Muscle of leg (tissue), 11 donors: ENCODE data around the gene PPP5C. TPM values are rescaled to one million over a fixed set of nuclear protein-coding genes. Genes with fewer than 3 reads are reported as not detected.
"Not testable (repeated sequence)": the region's sequence is repeated elsewhere in the genome, so short reads cannot be mapped to it uniquely, and the experiment has no call there.

Experiments used
- DNase-seq: peaks from one replicate; pipeline ENCODE4 v3.0.0; 2013
- H3K27ac ChIP-seq: one replicate; pipeline ENCODE4 v1.5.1; 2013; ENCODE audit warnings: mild to moderate bottlenecking, low read length, control low read depth
- H3K27me3 ChIP-seq: one replicate; pipeline ENCODE4 v1.6.1; 2013; ENCODE audit warnings: low read length; ENCODE audit not compliant: control insufficient read depth, insufficient read depth
- H3K36me3 ChIP-seq: one replicate; pipeline ENCODE4 v1.6.1; 2013; ENCODE audit warnings: low read length; ENCODE audit not compliant: control insufficient read depth, insufficient read depth
- H3K4me1 ChIP-seq: one replicate; pipeline ENCODE4 v1.6.1; 2013; ENCODE audit warnings: low read length; ENCODE audit not compliant: control insufficient read depth, insufficient read depth
- H3K4me3 ChIP-seq: one replicate; pipeline ENCODE4 v1.5.1; 2013; ENCODE audit warnings: low read length, control low read depth
- H3K9me3 ChIP-seq: replicated peaks from 2 replicates; pipeline ENCODE4 v1.6.1; 2013; ENCODE audit warnings: low read depth, low read length; ENCODE audit not compliant: control insufficient read depth
- WGBS: methylation state at CpG from one replicate; pipeline ENCODE4 v1.1.5; 2013; ENCODE audit warnings: missing lambda C conversion rate; ENCODE audit not compliant: insufficient coverage; 5-methylcytosine and 5-hydroxymethylcytosine counted together
- polyA plus RNA-seq, 8 donors: library from polyadenylated mRNA; unstranded; fragments of 120-200 nt; gene quantifications; one replicate each; pipeline versions ENCODE4 v1.2.1 to v1.2.3, GENCODE V29; 2013; ENCODE audit warnings: inconsistent platforms in 1 of 8, low replicate concordance in 1 of 8; ENCODE audit not compliant: insufficient read length in 8 of 8, insufficient read depth in 1 of 8
- total RNA-seq: library from RNA; stranded (reverse); fragments of 120-200 nt; gene quantifications from one replicate; pipeline ENCODE4 v1.2.4, GENCODE V29; 2013

PPP5C gene
- total and polyA plus RNA-seq, 9 donors: 42.6 to 71.7 (median 60.9) TPM

GRCh38 chr19:46392252-46392801 is 45.4 kb downstream of the PPP5C start:
- H3K36me3 ChIP-seq: peaks cover 49% of the 10 kb centered on the region
- peaks cover 31% of the 10 kb centered on the region for H3K4me1 ChIP-seq
- DNase-seq: peak; percentile 75
- peak overlapping the region; percentile 69 for H3K27ac ChIP-seq
- H3K27me3 ChIP-seq: no peaks in the 10 kb centered on the region
- peaks cover 3% of the 10 kb centered on the region for H3K9me3 ChIP-seq
- WGBS: 22% methylated on average over 17 of the region's 21 CpGs
- no peak overlapping the region for H3K4me3 ChIP-seq

GRCh38 chr19:46392837-46393236 is 46.0 kb downstream of the PPP5C start:
- no peak for DNase-seq
- WGBS: no CpG with 5 or more reads among the region's 4 CpGs
- H3K9me3 ChIP-seq: peaks cover 3% of the 10 kb centered on the region
- peak overlapping the region; percentile 69 for H3K27ac ChIP-seq
- H3K4me3 ChIP-seq: no peak overlapping the region
- peaks cover 44% of the 10 kb centered on the region for H3K36me3 ChIP-seq
- peaks cover 31% of the 10 kb centered on the region for H3K4me1 ChIP-seq
- no peaks in the 10 kb centered on the region for H3K27me3 ChIP-seq

- DNase-seq: no peak
- 69% methylated on average over 15 of the region's 21 CpGs for WGBS
- Histone ChIP-seq H3K4me3 (no peak overlapping the region), H3K4me1 (peaks cover 31% of the 10 kb centered on the region), H3K27me3 (no peaks in the 10 kb centered on the region), H3K9me3 (peaks cover 3% of the 10 kb centered on the region), H3K36me3 (peaks cover 35% of the 10 kb centered on the region), H3K27ac (peak overlapping the region; percentile 69)
Measured at GRCh38 chr19:46393456-46394401, 46.8 kb downstream of the PPP5C start.

GRCh38 chr19:46394402-46394797 is 47.5 kb downstream of the PPP5C start:
- no peak for DNase-seq
- peaks cover 31% of the 10 kb centered on the region for H3K4me1 ChIP-seq
- WGBS: 90% methylated on average over 2 of the region's 5 CpGs

GRCh38 chr19:46397801-46398479 is 51.1 kb downstream of the PPP5C start:
- H3K9me3 ChIP-seq, H3K27me3 ChIP-seq, H3K27ac ChIP-seq, H3K4me3 ChIP-seq, DNase-seq: not testable (repeated sequence)
- 88% methylated on average over 6 of the region's 14 CpGs for WGBS
- H3K4me1 ChIP-seq: peaks cover 26% of the 10 kb centered on the region
- peaks cover 10% of the 10 kb centered on the region for H3K36me3 ChIP-seq

More at GRCh38 chr19:46394402-46394797, 47.5 kb downstream of the PPP5C start:
- H3K4me3 ChIP-seq: no peak overlapping the region
- H3K9me3 ChIP-seq: peaks cover 2% of the 10 kb centered on the region
- no peaks in the 10 kb centered on the region for H3K27me3 ChIP-seq
- no peak overlapping the region for H3K27ac ChIP-seq
- peaks cover 32% of the 10 kb centered on the region for H3K36me3 ChIP-seq

GRCh38 chr19:46402725-46403124 is 55.8 kb downstream of the PPP5C start:
- 83% methylated on average over 9 of the region's 11 CpGs for WGBS
- H3K4me1 ChIP-seq: peaks cover 51% of the 10 kb centered on the region
- no peak for DNase-seq
- H3K36me3 ChIP-seq: no peaks in the 10 kb centered on the region
- H3K9me3 ChIP-seq: no peaks in the 10 kb centered on the region
- H3K27ac ChIP-seq: no peak overlapping the region
- peaks cover 20% of the 10 kb centered on the region for H3K27me3 ChIP-seq
- no peak overlapping the region for H3K4me3 ChIP-seq

GRCh38 chr19:46404055-46404752 is 57.3 kb downstream of the PPP5C start:
- Histone ChIP-seq H3K27ac (peak overlapping the region; percentile 82), H3K4me1 (peaks cover 63% of the 10 kb centered on the region), H3K27me3 (peaks cover 24% of the 10 kb centered on the region), H3K4me3 (peak overlapping the region; percentile 41), H3K36me3 (no peaks in the 10 kb centered on the region), H3K9me3 (no peaks in the 10 kb centered on the region)
- DNase-seq: peak; percentile 91
- WGBS: 2% methylated on average over 36 of the region's 36 CpGs

- 9% methylated on average over 22 of the region's 41 CpGs for WGBS
- Histone ChIP-seq H3K27me3 (peaks cover 24% of the 10 kb centered on the region), H3K9me3 (no peaks in the 10 kb centered on the region), H3K4me3 (peak overlapping the region; percentile 41), H3K36me3 (no peaks in the 10 kb centered on the region), H3K4me1 (peaks cover 70% of the 10 kb centered on the region), H3K27ac (peak overlapping the region; percentile 82)
- peak; percentile 87 for DNase-seq
Measured at GRCh38 chr19:46404753-46405468, 58.0 kb downstream of the PPP5C start.

GRCh38 chr19:46406976-46407375 is 60.1 kb downstream of the PPP5C start:
- DNase-seq: no peak
- WGBS: 2% methylated on average over 5 of the region's 6 CpGs
- H3K36me3 ChIP-seq: peaks cover 16% of the 10 kb centered on the region
- peaks cover 24% of the 10 kb centered on the region for H3K27me3 ChIP-seq
- H3K4me3 ChIP-seq: no peak overlapping the region
- H3K9me3 ChIP-seq: no peaks in the 10 kb centered on the region
- peaks cover 85% of the 10 kb centered on the region for H3K4me1 ChIP-seq
- H3K27ac ChIP-seq: peak overlapping the region; percentile 15
